Large intestine (tissue), 3 donors: ENCODE data around the gene IL17REL. TPM values are rescaled to one million over a fixed set of nuclear protein-coding genes. Genes with fewer than 3 reads are reported as not detected.
A peak's percentile ranks its signal among the peaks of the same experiment; 100 is the strongest.

Source experiments
- DNase-seq, 2 donors: peaks; one replicate each; pipeline versions ENCODE4 v3.0.0 to v3.0.0-alpha.2; 2013
- H3K27ac ChIP-seq: one replicate; pipeline ENCODE4 v1.5.1; 2013; ENCODE audit warnings: low read length
- H3K27me3 ChIP-seq: 2 replicates; pipeline ENCODE4 v1.6.1; 2013; ENCODE audit warnings: low read length; ENCODE audit not compliant: control insufficient read depth, insufficient read depth
- H3K36me3 ChIP-seq: 2 replicates; pipeline ENCODE4 v1.6.1; 2013; ENCODE audit warnings: low read length; ENCODE audit not compliant: control insufficient read depth, insufficient read depth
- H3K4me1 ChIP-seq: one replicate; pipeline ENCODE4 v1.6.1; 2013; ENCODE audit warnings: low read length; ENCODE audit not compliant: control insufficient read depth, insufficient read depth
- H3K4me3 ChIP-seq: one replicate; pipeline ENCODE4 v1.5.1; 2013; ENCODE audit warnings: low read length
- H3K9me3 ChIP-seq: one replicate; pipeline ENCODE4 v1.6.1; 2013; ENCODE audit warnings: mild to moderate bottlenecking, low read depth, low read length, moderate library complexity; ENCODE audit not compliant: control insufficient read depth
- WGBS: methylation state at CpG from one replicate; pipeline ENCODE4 v1.1.5; 2013; ENCODE audit warnings: low lambda C conversion rate; ENCODE audit not compliant: insufficient coverage; 5-methylcytosine and 5-hydroxymethylcytosine counted together
- polyA plus RNA-seq: library from polyadenylated mRNA; unstranded; fragments of 120-200 nt; gene quantifications from one replicate; pipeline ENCODE4 v1.2.1, GENCODE V29; 2013

IL17REL gene
- polyA plus RNA-seq, 1 donor = 0.31 TPM

DNA sequence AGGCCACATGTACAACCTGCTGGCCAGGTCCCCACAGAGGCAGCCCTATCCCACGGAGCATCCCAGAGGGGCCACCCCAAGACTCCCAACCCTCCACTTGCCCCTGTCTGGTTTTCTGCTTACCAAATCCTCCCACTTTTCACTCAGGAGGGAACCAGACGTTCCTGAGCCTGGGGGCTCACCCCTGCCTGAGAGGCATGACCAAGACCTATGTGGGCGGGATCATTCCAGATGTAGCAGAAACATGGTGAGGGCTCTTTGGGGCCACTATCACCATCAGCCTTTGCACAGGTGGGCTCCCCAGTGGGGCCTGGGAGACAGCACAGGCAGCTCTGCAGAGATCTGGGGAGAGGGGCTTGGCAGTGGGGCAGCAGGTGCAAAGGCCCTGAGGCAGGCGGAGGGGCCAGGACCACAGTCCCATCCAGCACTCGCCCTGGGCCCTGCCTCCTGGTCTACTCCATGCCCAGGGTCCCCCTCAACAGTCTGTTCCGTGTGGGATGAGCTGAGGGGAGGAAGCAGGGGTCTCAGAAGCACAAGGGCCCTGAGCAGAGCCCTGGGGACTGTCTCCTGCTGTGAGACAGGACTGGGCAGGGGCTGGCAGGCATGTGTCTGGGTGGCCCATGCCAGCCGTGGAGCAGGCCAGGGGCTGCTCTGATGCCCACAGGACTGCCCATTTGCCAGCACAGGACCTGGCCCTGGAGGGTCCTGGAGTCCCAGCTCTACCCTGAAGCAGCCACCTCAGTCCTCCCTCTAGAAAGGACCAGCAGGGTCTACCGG lies 42.6 kb downstream of the IL17REL start:
- WGBS = no CpG with 5 or more reads among the region's 8 CpGs
- H3K4me1 ChIP-seq = peaks cover 33% of the 10 kb centered on the region

DNA sequence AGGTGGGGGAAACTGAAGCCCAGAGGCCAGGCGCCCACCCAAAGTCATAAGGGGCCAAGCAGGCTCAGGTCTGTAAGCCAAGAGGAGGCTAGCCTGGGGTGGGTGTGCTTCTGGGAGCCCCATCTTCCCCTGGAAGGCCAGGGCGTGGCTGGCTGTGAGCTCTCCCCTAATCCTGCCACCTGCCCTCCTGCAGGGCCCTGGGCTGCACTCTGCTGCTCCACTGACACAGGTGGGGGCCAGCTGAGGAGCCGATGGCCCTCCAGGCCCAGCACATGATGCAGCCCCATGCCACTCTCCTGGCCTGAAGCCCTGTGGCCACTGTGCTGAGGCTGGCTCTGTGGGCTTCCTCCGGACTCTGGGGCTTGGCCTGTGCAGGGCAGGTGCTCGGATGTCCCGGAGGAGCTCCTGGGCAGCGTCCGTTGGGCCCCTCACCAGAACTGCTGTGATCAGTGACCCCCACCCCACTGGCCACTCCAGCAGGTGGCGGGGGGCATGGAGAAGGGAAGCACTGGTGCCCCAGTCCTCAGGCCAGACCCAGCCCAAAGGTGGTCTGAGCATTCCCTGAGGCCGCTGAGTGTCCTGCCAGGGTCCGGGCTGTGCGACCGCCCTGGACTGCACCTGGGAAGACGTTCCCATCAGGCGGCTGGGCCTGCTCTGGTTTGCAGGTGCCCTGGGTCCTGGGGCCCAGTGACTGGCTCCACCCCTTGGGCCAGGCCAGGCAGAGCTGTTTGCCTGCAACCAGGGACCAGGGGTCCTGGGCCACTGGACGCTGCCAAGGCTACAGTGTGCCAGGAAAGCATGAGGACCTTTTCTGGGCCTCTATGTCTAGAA lies 43.5 kb downstream of the IL17REL start:
- WGBS = no CpG with 5 or more reads among the region's 16 CpGs
- H3K4me1 ChIP-seq = peaks cover 35% of the 10 kb centered on the region
- H3K27ac ChIP-seq = no peak overlapping the region

More for the DNA sequence above, 42.6 kb downstream of the IL17REL start:
- Histone ChIP-seq H3K36me3 (peaks cover 7% of the 10 kb centered on the region), H3K27ac (peak overlapping the region; percentile 41), H3K27me3 (peaks cover 15% of the 10 kb centered on the region), H3K9me3 (peaks cover 8% of the 10 kb centered on the region), H3K4me3 (no peak overlapping the region)
- no peak for DNase-seq

GRCh38 chr22:49968313-49968830 lies 44.2 kb downstream of the IL17REL start:
- Histone ChIP-seq H3K9me3 (peaks cover 4% of the 10 kb centered on the region), H3K4me3 (no peak overlapping the region), H3K36me3 (peaks cover 22% of the 10 kb centered on the region), H3K27ac (no peak overlapping the region), H3K4me1 (peaks cover 41% of the 10 kb centered on the region), H3K27me3 (peaks cover 15% of the 10 kb centered on the region)
- no peak for DNase-seq
- no CpG with 5 or more reads among the region's 11 CpGs for WGBS

More for the DNA sequence above, 43.5 kb downstream of the IL17REL start:
- peaks cover 16% of the 10 kb centered on the region for H3K36me3 ChIP-seq
- no peak overlapping the region for H3K4me3 ChIP-seq
- peaks cover 15% of the 10 kb centered on the region for H3K27me3 ChIP-seq
- H3K9me3 ChIP-seq = peaks cover 8% of the 10 kb centered on the region
- no peak for DNase-seq

DNA sequence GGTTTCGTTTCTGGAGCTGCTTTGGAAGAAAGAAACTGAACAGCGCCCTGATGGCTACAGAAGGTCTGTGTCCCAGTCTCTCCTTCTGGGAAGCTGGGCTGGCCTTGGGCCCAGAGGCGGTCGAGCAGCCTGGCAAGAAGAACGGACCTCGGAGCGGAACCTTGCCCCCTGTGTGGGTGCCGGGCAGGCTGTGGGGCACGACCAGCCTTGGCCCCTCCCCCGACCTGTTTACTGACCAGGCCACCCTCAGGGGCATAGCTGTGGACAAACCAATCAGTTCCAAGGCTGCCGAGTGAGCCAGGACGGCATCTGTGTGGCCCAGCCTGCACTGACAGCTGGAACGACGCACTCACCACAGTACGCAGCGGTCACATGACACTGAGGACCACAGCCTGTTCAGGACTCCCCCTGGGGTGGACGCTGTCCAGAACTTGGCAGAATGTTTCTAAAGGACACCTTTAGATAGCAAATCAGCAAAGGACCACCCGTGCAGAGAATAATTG lies 44.8 kb downstream of the IL17REL start:
- WGBS = no CpG with 5 or more reads among the region's 18 CpGs

DNA sequence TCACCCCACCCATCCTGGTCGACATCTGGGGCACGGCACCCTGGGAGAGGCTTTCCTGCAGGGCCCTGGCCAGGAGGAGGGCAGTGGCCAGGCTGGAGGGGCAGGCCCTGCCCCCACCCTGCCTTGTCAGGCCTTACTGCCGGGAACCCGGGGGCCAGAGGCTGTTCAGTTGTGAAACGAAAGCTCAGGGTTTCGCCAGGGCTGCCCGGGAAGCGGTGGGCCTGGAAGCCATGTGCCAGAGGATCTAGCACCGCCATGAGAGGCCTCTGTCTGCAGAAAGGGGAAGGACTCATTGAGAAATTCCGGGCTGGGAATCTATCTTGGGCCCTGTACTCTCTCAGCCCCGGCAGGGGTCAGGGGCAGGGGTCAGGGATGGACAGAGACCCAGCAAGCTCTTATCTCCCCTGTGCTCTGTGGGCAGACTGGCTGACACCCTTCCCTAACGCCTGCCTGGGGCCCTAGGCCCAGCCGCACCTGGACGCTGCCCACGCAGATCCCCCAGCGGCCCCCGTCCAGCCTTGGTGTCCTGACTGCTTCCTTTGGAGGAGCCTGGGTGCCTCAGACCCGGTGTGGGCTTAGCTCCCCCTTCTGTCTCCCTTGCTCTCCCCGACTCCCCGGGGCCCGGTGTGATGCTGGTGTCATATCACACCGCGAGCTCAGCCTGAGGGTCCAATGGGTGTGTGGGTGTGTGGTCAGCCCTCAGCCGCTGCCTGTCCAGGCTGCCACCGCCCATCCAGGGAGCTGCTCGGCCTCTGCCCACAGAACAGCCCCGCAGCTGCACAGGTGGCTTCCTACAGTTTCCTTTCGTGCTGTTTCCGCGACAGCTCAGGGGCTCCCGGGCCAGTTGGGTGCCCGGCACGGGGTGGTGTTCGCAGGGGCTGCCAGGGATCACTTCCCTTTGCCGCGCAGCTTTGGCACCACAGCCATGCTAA lies 45.5 kb downstream of the IL17REL start:
- peak overlapping the region; percentile 44 for H3K27ac ChIP-seq
- H3K36me3 ChIP-seq = peaks cover 32% of the 10 kb centered on the region
- peaks cover 10% of the 10 kb centered on the region for H3K27me3 ChIP-seq
- H3K4me1 ChIP-seq = peaks cover 48% of the 10 kb centered on the region
- DNase-seq = peak in 1 of 2 donors; percentile 9
- no CpG with 5 or more reads among the region's 36 CpGs for WGBS
- H3K9me3 ChIP-seq = no peaks in the 10 kb centered on the region
- H3K4me3 ChIP-seq = no peak overlapping the region

More for the DNA sequence above, 44.8 kb downstream of the IL17REL start:
- H3K4me3 ChIP-seq = no peak overlapping the region
- H3K9me3 ChIP-seq = no peaks in the 10 kb centered on the region
- no peak overlapping the region for H3K27ac ChIP-seq
- DNase-seq = peak in 1 of 2 donors; percentile 16
- H3K27me3 ChIP-seq = peaks cover 15% of the 10 kb centered on the region
- peaks cover 29% of the 10 kb centered on the region for H3K36me3 ChIP-seq
- peaks cover 47% of the 10 kb centered on the region for H3K4me1 ChIP-seq

- Histone ChIP-seq H3K4me1 (peaks cover 46% of the 10 kb centered on the region), H3K9me3 (no peaks in the 10 kb centered on the region), H3K36me3 (peaks cover 35% of the 10 kb centered on the region), H3K27me3 (peaks cover 3% of the 10 kb centered on the region), H3K27ac (peak overlapping the region; percentile 44), H3K4me3 (no peak overlapping the region)
- no peak for DNase-seq
- WGBS = no CpG with 5 or more reads among the region's 11 CpGs
Measured at GRCh38 chr22:49966041-49966773, 46.4 kb downstream of the IL17REL start.

DNA sequence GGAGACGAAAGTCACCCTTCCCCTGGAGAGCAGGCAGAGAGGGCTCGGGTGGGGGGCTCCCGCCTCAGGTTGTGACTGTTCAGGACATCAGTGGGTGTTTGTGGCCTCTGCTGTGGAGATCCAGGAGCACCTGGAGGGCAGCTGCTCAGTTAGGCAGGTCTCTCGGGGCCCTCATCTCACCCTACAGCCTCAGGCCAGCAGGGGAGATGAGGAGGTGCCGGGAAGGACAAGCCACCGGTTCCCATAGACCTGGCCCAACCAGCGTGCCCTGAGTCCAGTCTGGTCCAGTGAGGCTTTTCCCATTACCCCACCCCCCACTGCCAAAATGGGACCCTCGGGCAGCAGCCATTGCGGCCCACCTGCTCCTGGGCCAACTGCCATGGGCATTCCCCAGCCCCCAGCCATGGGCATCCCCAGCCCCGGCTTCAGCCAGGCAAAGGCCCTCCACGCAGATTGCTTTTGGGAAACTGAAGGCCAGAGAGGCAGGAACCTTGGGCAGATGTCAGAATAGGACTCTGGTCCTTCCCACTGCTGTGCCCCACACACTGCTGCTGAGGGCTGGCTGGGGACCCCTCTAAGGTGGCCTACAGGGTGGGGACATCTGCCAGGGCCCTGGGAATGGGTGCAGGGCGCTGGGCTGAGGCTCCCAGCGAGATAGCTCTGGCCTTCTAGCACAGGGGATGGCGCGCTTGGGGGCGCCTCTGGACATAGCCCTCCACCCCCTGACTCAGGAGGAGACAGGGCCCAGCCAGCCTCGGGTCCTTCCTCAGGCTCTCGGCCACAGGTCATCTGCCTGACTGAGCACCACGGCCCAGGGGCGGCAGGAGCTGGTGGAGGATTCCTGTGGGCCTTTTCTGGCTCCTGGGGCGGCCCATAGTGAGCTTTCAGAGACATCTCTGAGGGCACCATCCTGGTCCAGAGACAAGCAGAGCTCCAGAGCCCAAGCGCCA lies 47.2 kb downstream of the IL17REL start:
- Histone ChIP-seq H3K36me3 (peaks cover 35% of the 10 kb centered on the region), H3K9me3 (no peaks in the 10 kb centered on the region), H3K4me1 (peaks cover 43% of the 10 kb centered on the region), H3K27me3 (no peaks in the 10 kb centered on the region), H3K27ac (peak overlapping the region; percentile 44), H3K4me3 (no peak overlapping the region)
- DNase-seq = no peak
- WGBS = no CpG with 5 or more reads among the region's 22 CpGs

GRCh38 chr22:49964136-49965090 lies 48.2 kb downstream of the IL17REL start:
- Histone ChIP-seq H3K27me3 (no peaks in the 10 kb centered on the region), H3K27ac (no peak overlapping the region), H3K4me1 (peaks cover 39% of the 10 kb centered on the region), H3K4me3 (no peak overlapping the region), H3K9me3 (no peaks in the 10 kb centered on the region), H3K36me3 (peaks cover 35% of the 10 kb centered on the region)
- DNase-seq = peak in 1 of 2 donors; percentile 3
- no CpG with 5 or more reads among the region's 19 CpGs for WGBS
